Psoas muscle (tissue), 8 donors: ENCODE data around the gene GC. TPM values are rescaled to one million over a fixed set of nuclear protein-coding genes. Genes with fewer than 3 reads are reported as not detected.
"Not testable (repeated sequence)": the region's sequence is repeated elsewhere in the genome, so short reads cannot be mapped to it uniquely, and the experiment has no call there.

ENCODE experiments used
- ATAC-seq, 4 donors: fragments of 200-7000 bp; cut with Tn5 transposase; one replicate each; pipeline ENCODE4 v1.9.1; 2020; ENCODE audit warnings: moderate library complexity in 3 of 4, mild to moderate bottlenecking in 2 of 4
- DNase-seq, 2 donors: peaks; one replicate each; pipeline ENCODE4 v3.0.0-alpha.2; 2020
- H3K27ac ChIP-seq: fragments of 200-600 bp; one replicate; pipeline ENCODE4 v1.8.0; 2022
- H3K27me3 ChIP-seq, 3 donors: fragments of 200-600 bp in 1 of 3; one replicate each; pipeline versions ENCODE4 v1.6.1 to v1.8.0; 2013 to 2022; ENCODE audit warnings: low read length in 2 of 3, mild to moderate bottlenecking in 2 of 3, moderate library complexity in 1 of 3; ENCODE audit not compliant: insufficient read depth in 3 of 3
- H3K36me3 ChIP-seq, 2 donors: fragments of 200-600 bp in 1 of 2; one replicate each; pipeline versions ENCODE4 v1.6.1 to v1.8.0; 2013 to 2022; ENCODE audit warnings: low read depth in 1 of 2, mild to moderate bottlenecking in 1 of 2, moderate library complexity in 1 of 2; ENCODE audit not compliant: insufficient read depth in 1 of 2
- H3K4me1 ChIP-seq: fragments of 200-600 bp; one replicate; pipeline ENCODE4 v1.8.0; 2022
- H3K4me3 ChIP-seq: fragments of 200-600 bp; one replicate; pipeline ENCODE4 v1.8.0; 2022; ENCODE audit warnings: mild to moderate bottlenecking
- H3K9me3 ChIP-seq: fragments of 200-600 bp; one replicate; pipeline ENCODE4 v1.8.0; 2022
- WGBS, 3 donors: extraction: QIAGEN DNeasy Blood & Tissue Kit; methylation state at CpG; one replicate each; pipeline versions ENCODE4 v1.1.6 to v1.1.7; 2013; 5-methylcytosine and 5-hydroxymethylcytosine counted together
- intact Hi-C, 2 donors: fragments of 100-400 bp; cut with DNase I; formaldehyde crosslinking; loops; one replicate each; pipeline versions ENCODE4 v1.11.0 to v1.14.2; 2022
- polyA plus RNA-seq, 3 donors: library from polyadenylated mRNA; stranded (reverse); fragments of 200-250 nt; gene quantifications; one replicate each; pipeline ENCODE4 v1.2.3, GENCODE V29; 2013
- total RNA-seq, 4 donors: library from RNA; stranded (reverse); fragmentation: NEBNext Ultra II Directional in 2 of 4; extraction: Animal tissue kit (Norgen Biotek cat#: 25700) in 2 of 4; gene quantifications; one replicate each; pipeline versions ENCODE4 v1.2.1 to v1.2.4, GENCODE V29; 2021 to 2023
- TF ChIP-seq, protein P1 (sequence below): fragments of 200-600 bp; IDR thresholded peaks from one replicate; pipeline ENCODE4 v1.8.0; 2022; ENCODE audit warnings: antibody characterized with exemption
- donor health status: healthy with polysubstance abuse.
- donor health status: DM: no; HTN: no; CAD: no; lungs with moderate emphysema.
- donor health status: Bipolar disorder and iron deficiency.
- donor health status: healthy.
- donor health status: DM: yes; HTN: yes; CAD: no.
- donor health status: DM: no; HTN: no; CAD: no.
- donor health status: DM: no; HTN: no; CAD: no.
- donor health status: DM: yes; HTN: yes; CAD: no.

Gene GC
- total and polyA plus RNA-seq, 7 donors = 0.18 to 0.30 TPM; not detected in 5

DNA sequence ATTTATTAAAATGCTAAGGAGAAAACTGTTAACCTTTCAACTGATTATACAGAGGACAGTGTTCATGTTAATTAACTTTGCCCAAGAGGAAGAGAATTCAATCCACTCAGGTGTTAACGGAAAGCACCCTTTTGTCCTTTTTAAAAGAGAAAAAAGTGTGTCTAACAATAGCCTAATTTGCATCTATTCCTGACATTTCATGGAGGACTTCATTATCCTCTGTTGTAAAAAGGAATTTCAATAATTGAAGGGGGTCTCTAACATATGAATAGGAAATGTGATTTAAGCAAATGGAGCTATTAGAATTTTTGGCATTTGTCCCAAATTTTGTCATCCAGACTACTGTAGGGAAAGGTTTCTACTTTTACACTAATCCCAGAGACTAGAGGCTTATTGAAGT lies 44.6 kb upstream of the GC start:
- H3K36me3 ChIP-seq = no peaks in the 10 kb centered on the region
- no peak overlapping the region for H3K4me3 ChIP-seq
- H3K4me1 ChIP-seq = no peaks in the 10 kb centered on the region
- intact Hi-C loops = no loop called here
- no peak for DNase-seq
- no peak overlapping the region for H3K27ac ChIP-seq
- 54 to 73% (median 54%) methylated on average over 1 of the region's 1 CpG for WGBS, 3 donors
- H3K27me3 ChIP-seq = no peaks in the 10 kb centered on the region
- H3K9me3 ChIP-seq = no peaks in the 10 kb centered on the region
- ATAC-seq = no peak
- TF ChIP-seq, protein P1, sequence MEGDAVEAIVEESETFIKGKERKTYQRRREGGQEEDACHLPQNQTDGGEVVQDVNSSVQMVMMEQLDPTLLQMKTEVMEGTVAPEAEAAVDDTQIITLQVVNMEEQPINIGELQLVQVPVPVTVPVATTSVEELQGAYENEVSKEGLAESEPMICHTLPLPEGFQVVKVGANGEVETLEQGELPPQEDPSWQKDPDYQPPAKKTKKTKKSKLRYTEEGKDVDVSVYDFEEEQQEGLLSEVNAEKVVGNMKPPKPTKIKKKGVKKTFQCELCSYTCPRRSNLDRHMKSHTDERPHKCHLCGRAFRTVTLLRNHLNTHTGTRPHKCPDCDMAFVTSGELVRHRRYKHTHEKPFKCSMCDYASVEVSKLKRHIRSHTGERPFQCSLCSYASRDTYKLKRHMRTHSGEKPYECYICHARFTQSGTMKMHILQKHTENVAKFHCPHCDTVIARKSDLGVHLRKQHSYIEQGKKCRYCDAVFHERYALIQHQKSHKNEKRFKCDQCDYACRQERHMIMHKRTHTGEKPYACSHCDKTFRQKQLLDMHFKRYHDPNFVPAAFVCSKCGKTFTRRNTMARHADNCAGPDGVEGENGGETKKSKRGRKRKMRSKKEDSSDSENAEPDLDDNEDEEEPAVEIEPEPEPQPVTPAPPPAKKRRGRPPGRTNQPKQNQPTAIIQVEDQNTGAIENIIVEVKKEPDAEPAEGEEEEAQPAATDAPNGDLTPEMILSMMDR = no peak

DNA sequence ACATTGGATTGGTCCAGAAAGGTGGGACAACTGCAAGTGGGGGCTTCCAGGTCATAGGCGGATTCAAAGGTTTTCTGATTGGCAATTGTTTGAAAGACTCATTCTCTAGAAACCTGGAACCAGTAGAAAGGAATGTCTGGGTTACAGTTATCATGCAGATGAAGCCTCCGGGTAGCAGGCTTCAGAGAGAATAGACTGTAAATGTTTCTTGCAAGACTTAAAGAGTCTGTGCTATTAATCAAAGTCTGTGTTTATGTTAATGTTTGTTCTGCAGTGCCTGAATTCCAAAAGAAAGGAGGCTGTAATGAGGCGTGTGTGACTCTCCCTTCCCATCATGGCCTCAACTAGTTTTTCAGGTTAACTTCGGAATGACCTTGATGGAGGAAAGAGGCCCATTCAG lies 43.9 kb upstream of the GC start:
- no peaks in the 10 kb centered on the region for H3K36me3 ChIP-seq
- no peaks in the 10 kb centered on the region for H3K9me3 ChIP-seq
- DNase-seq (no peak), ATAC-seq (no peak)
- no peak overlapping the region for H3K27ac ChIP-seq
- 47 to 62% (median 52%) methylated on average over 4 of the region's 4 CpGs for WGBS, 3 donors
- H3K4me1 ChIP-seq = no peaks in the 10 kb centered on the region
- TF ChIP-seq, protein P1 = no peak
- intact Hi-C loops = no loop called here
- H3K27me3 ChIP-seq = no peaks in the 10 kb centered on the region
- no peak overlapping the region for H3K4me3 ChIP-seq

DNA sequence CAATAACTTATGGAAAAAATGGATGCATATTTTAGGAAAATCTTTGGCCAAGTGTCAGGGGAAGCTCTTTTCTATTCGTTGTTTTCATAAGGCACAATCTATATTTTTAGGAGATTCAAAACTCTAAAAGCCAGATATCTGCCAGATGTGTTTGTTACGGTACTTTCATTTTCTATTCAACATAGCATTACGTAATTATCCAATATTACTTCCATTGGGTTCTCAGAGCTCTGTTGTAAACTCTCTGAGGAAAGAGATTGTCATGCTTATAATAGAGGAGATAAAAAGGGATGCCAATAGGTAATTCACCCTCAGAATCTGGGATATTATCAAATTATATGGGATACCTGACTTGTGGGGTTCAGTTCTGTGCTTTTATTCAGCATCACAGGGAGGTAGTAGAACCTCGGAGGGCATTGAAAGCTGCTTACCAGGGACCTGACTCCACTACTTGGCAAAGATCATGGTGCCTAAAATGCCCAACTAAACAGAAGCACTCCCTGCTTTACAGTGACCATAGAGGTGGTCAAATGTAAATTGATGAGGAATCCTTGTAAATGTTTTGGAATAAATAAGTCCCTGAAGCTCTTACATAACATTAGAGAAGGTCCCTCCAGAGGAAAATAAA lies 32.9 kb upstream of the GC start:
- DNase-seq (no peak), ATAC-seq (no peak)
- TF ChIP-seq, protein P1 = no peak
- intact Hi-C loops = no loop called here
- Histone ChIP-seq H3K4me1 (no peaks in the 10 kb centered on the region), H3K9me3 (no peaks in the 10 kb centered on the region), H3K27me3 (no peaks in the 10 kb centered on the region), H3K36me3 (no peaks in the 10 kb centered on the region), H3K27ac (no peak overlapping the region), H3K4me3 (no peak overlapping the region)
- WGBS, 3 donors = 78 to 87% (median 82%) methylated on average over 4 of the region's 4 CpGs

DNA sequence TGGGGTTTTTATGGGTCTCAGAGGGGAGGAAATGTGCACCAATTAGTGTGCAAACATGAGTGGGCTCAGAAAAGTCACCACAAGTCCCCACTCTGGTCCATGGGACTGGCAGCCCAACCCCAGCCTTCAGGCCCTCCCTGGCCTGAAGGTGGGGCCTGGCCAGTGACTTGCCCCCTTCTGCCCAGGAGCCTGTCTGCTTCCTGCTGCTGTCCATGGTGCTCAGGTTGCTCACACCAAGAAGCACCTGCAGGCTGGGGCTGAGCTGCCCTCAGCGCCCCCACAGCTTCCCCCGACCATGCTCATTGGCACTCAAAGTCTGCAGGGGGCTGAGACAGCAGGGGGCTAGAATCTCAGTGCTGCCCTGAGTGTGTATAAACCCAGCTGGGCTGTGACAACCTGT lies 30.6 kb upstream of the GC start:
- Histone ChIP-seq H3K4me1 (no peaks in the 10 kb centered on the region), H3K27ac (no peak overlapping the region), H3K9me3 (no peaks in the 10 kb centered on the region), H3K36me3 (no peaks in the 10 kb centered on the region), H3K27me3 (no peaks in the 10 kb centered on the region), H3K4me3 (no peak overlapping the region)
- DNase-seq = no peak
- WGBS, 3 donors = 53 to 70% (median 63%) methylated on average over 2 of the region's 2 CpGs
- TF ChIP-seq, protein P1 = no peak
- intact Hi-C loops = no loop called here
- no peak for ATAC-seq

DNA sequence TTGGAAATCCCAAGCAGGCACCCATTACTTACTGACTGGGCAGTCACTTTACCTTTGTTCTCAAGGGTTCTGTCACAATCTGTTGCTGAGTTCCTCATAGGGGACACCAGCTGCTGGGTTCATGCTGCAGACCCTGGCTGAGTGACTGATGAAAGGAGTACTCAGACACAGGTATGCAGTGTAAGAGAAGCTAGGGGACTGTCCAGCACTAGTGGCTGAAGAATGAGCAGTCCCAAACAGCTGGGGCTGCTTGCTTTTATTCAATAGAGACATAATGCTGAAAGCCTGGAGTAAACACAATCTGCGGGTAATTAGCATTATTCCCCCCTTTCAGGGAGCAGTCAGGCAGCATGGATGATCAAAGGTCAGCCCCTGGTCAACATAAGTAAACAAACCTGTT lies 25.9 kb upstream of the GC start:
- H3K27ac ChIP-seq, ATAC-seq, H3K9me3 ChIP-seq, H3K4me1 ChIP-seq, DNase-seq, intact Hi-C loops, H3K27me3 ChIP-seq, H3K36me3 ChIP-seq, H3K4me3 ChIP-seq: not testable (repeated sequence)
- WGBS, 3 donors = 71 to 79% (median 75%) methylated on average over 1 of the region's 1 CpG
